ENCODE measurements around the gene CHORDC1.
"Not testable (repeated sequence)": the region's sequence is repeated elsewhere in the genome, so short reads cannot be mapped to it uniquely, and the experiment has no call there.

The CHORDC1 gene

GRCh38 chr11:90178751-90179150, 44.1 kb downstream of the CHORDC1 start:
- no peaks in the 10 kb centered on the region for H3K36me3 ChIP-seq (ENCODE audit: low read depth)
- H3K4me1 ChIP-seq (ENCODE audit: insufficient read depth, poor library complexity, severe bottlenecking) = no peaks in the 10 kb centered on the region
- no peak overlapping the region for H3K27ac ChIP-seq (ENCODE audit: poor library complexity, severe bottlenecking)
- no peak for DNase-seq (ENCODE audit: low spot score)
- ATAC-seq (ENCODE audit: low read depth) = peak; percentile 72
- no peaks in the 10 kb centered on the region for H3K9me3 ChIP-seq (ENCODE audit: severe bottlenecking)
- H3K27me3 ChIP-seq (ENCODE audit: insufficient read depth, poor library complexity, severe bottlenecking) = no peaks in the 10 kb centered on the region
- no peak overlapping the region for H3K4me3 ChIP-seq (ENCODE audit: severe bottlenecking)
- TF ChIP-seq, protein P1, sequence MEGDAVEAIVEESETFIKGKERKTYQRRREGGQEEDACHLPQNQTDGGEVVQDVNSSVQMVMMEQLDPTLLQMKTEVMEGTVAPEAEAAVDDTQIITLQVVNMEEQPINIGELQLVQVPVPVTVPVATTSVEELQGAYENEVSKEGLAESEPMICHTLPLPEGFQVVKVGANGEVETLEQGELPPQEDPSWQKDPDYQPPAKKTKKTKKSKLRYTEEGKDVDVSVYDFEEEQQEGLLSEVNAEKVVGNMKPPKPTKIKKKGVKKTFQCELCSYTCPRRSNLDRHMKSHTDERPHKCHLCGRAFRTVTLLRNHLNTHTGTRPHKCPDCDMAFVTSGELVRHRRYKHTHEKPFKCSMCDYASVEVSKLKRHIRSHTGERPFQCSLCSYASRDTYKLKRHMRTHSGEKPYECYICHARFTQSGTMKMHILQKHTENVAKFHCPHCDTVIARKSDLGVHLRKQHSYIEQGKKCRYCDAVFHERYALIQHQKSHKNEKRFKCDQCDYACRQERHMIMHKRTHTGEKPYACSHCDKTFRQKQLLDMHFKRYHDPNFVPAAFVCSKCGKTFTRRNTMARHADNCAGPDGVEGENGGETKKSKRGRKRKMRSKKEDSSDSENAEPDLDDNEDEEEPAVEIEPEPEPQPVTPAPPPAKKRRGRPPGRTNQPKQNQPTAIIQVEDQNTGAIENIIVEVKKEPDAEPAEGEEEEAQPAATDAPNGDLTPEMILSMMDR (IDR thresholded peaks at IDR 0.05; ENCODE audit: poor library complexity, severe bottlenecking) = no peak

DNA sequence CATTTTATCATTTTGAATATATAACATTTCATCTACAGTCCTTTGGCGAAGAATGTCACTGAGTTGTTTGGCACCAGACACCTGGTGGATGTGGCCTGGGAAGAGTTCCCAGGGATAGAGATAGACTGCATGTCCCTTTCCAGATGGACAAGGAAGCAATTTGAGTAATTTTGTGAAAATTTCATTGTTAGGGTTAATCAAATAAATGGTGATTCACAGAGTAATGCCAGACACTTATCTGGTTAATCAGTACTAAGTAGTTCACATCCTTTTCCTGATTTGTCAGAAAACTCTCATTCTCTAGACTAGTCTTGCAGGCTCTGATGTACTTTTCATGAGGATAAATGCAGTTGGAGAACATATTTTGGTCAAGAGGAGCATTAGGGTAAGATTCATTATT, 46.8 kb downstream of the CHORDC1 start:
- no peaks in the 10 kb centered on the region for H3K9me3 ChIP-seq (ENCODE audit: severe bottlenecking)
- DNase-seq (ENCODE audit: low spot score) = no peak
- TF ChIP-seq, protein P1 (IDR thresholded peaks at IDR 0.05; ENCODE audit: poor library complexity, severe bottlenecking) = no peak
- H3K36me3 ChIP-seq (ENCODE audit: low read depth) = no peaks in the 10 kb centered on the region
- H3K27me3 ChIP-seq (ENCODE audit: insufficient read depth, poor library complexity, severe bottlenecking) = no peaks in the 10 kb centered on the region
- H3K27ac ChIP-seq (ENCODE audit: poor library complexity, severe bottlenecking) = no peak overlapping the region
- no peak for ATAC-seq (ENCODE audit: low read depth)
- H3K4me1 ChIP-seq (ENCODE audit: insufficient read depth, poor library complexity, severe bottlenecking) = no peaks in the 10 kb centered on the region
- H3K4me3 ChIP-seq (ENCODE audit: severe bottlenecking) = no peak overlapping the region

GRCh38 chr11:90171359-90171758, 51.5 kb downstream of the CHORDC1 start:
- Histone ChIP-seq H3K4me3 (ENCODE audit: severe bottlenecking) (no peak overlapping the region), H3K27me3 (ENCODE audit: insufficient read depth, poor library complexity, severe bottlenecking) (no peaks in the 10 kb centered on the region), H3K27ac (ENCODE audit: poor library complexity, severe bottlenecking) (no peak overlapping the region), H3K4me1 (ENCODE audit: insufficient read depth, poor library complexity, severe bottlenecking) (no peaks in the 10 kb centered on the region), H3K9me3 (ENCODE audit: severe bottlenecking) (no peaks in the 10 kb centered on the region), H3K36me3 (ENCODE audit: low read depth) (no peaks in the 10 kb centered on the region)
- ATAC-seq (ENCODE audit: low read depth) (no peak), DNase-seq (ENCODE audit: low spot score) (no peak)
- TF ChIP-seq, protein P1 (IDR thresholded peaks at IDR 0.05; ENCODE audit: poor library complexity, severe bottlenecking) = no peak

- no peak overlapping the region for H3K27ac ChIP-seq (ENCODE audit: poor library complexity, severe bottlenecking)
- H3K27me3 ChIP-seq (ENCODE audit: insufficient read depth, poor library complexity, severe bottlenecking) = peaks cover under 1% of the 10 kb centered on the region
- DNase-seq (ENCODE audit: low spot score) = no peak
- no peaks in the 10 kb centered on the region for H3K4me1 ChIP-seq (ENCODE audit: insufficient read depth, poor library complexity, severe bottlenecking)
- TF ChIP-seq, protein P1 (IDR thresholded peaks at IDR 0.05; ENCODE audit: poor library complexity, severe bottlenecking) = no peak
- no peaks in the 10 kb centered on the region for H3K36me3 ChIP-seq (ENCODE audit: low read depth)
- H3K9me3 ChIP-seq (ENCODE audit: severe bottlenecking) = no peaks in the 10 kb centered on the region
- H3K4me3 ChIP-seq (ENCODE audit: severe bottlenecking) = no peak overlapping the region
- ATAC-seq (ENCODE audit: low read depth) = no peak
These were observed 54.3 kb downstream of the CHORDC1 start for GRCh38 chr11:90168571-90168970.

DNA sequence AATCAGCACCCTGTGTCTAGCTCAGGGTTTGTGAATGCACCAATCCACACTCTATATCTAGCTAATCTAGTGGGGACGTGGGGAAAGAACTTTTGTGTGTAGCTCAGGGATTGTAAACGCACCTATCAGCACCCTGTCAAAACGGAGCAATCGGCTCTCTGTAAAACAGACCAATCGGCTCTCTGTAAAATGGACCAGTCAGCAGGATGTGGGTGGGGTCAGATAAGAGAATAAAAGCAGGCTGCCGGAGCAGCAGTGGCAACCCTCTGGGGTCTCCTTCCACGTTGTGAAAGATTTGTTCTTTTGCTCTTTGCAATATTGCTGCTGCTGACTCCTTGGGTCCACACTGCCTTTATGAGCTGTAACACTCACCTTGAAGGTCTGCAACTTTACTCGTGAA, 55.1 kb downstream of the CHORDC1 start:
- H3K4me3 ChIP-seq (ENCODE audit: severe bottlenecking); DNase-seq (ENCODE audit: low spot score); H3K36me3 ChIP-seq (ENCODE audit: low read depth); H3K4me1 ChIP-seq (ENCODE audit: insufficient read depth, poor library complexity, severe bottlenecking); H3K9me3 ChIP-seq (ENCODE audit: severe bottlenecking); H3K27ac ChIP-seq (ENCODE audit: poor library complexity, severe bottlenecking); ATAC-seq (ENCODE audit: low read depth); H3K27me3 ChIP-seq (ENCODE audit: insufficient read depth, poor library complexity, severe bottlenecking): not testable (repeated sequence)

DNA sequence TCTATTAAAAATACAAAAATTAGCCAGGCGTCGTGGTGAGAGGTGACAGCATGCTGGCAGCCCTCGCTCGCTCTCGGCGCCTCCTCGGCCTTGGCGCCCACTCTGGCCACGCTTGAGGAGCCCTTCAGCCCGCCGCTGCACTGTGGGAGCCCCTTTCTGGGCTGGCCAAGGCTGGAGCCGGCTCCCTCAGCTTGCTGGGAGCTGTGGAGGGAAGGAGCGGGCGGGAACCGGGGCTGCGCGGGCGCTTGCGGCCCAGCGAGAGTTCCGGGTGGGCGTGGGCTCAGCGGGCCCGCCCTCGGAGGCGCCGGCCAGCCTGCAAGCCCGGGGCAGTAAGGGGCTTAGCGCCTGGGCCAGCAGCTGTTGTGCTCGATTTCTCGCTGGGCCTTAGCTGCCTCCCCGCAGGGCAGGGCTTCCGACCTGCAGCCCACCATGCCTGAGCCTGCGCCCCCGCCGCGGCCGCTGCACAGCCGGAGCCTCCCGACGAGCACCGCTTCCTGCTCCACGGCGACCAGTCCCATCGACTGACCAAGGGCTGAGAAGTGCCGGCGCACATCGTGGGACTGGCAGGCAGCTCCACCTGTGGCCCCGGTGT, 55.8 kb downstream of the CHORDC1 start:
- H3K9me3 ChIP-seq (ENCODE audit: severe bottlenecking); H3K4me3 ChIP-seq (ENCODE audit: severe bottlenecking); DNase-seq (ENCODE audit: low spot score); H3K36me3 ChIP-seq (ENCODE audit: low read depth); H3K4me1 ChIP-seq (ENCODE audit: insufficient read depth, poor library complexity, severe bottlenecking); ATAC-seq (ENCODE audit: low read depth); H3K27me3 ChIP-seq (ENCODE audit: insufficient read depth, poor library complexity, severe bottlenecking); H3K27ac ChIP-seq (ENCODE audit: poor library complexity, severe bottlenecking): not testable (repeated sequence)

Measured in RWPE2 (cell line).